NOMO-1 treated with DMSO at 0.1 percent for 48 hours (cell line): ENCODE results near the gene CFAP74.
"Not testable (repeated sequence)": the region's sequence is repeated elsewhere in the genome, so short reads cannot be mapped to it uniquely, and the experiment has no call there.

ENCODE experiments used
- DNase-seq: peaks from one replicate; lab custom pipeline; 2025; ENCODE audit not compliant: unreplicated experiment; lab: John Stamatoyannopoulos, UW

Gene CFAP74

GRCh38 chr1:1987142-1987510 is 16.5 kb downstream of the CFAP74 start:
- no peak for DNase-seq

- no peak for DNase-seq
Observed at GRCh38 chr1:1986451-1987141, 17.0 kb downstream of the CFAP74 start.

- no peak for DNase-seq
Observed at GRCh38 chr1:1985375-1986050, 18.1 kb downstream of the CFAP74 start.

- DNase-seq, result no peak
Observed at GRCh38 chr1:1984560-1985070, 19.0 kb downstream of the CFAP74 start.

- no peak for DNase-seq
Observed at GRCh38 chr1:1982379-1983232, 21.0 kb downstream of the CFAP74 start.

- not testable (repeated sequence) for DNase-seq
Observed at GRCh38 chr1:1981631-1982327, 21.8 kb downstream of the CFAP74 start.

- no peak for DNase-seq
Observed at GRCh38 chr1:1981142-1981500, 22.5 kb downstream of the CFAP74 start.

GRCh38 chr1:1980467-1981141 is 23.0 kb downstream of the CFAP74 start:
- no peak for DNase-seq

GRCh38 chr1:1979482-1980165 is 24.0 kb downstream of the CFAP74 start:
- DNase-seq, result no peak

GRCh38 chr1:1978690-1979481 is 24.7 kb downstream of the CFAP74 start:
- DNase-seq, result not testable (repeated sequence)

GRCh38 chr1:1978108-1978507 is 25.5 kb downstream of the CFAP74 start:
- DNase-seq, result no peak

GRCh38 chr1:1976031-1976430 is 27.6 kb downstream of the CFAP74 start:
- DNase-seq, result no peak

- no peak for DNase-seq
Observed at GRCh38 chr1:1975535-1975934, 28.1 kb downstream of the CFAP74 start.

- DNase-seq, result no peak
Observed at GRCh38 chr1:1974834-1975233, 28.8 kb downstream of the CFAP74 start.

- no peak for DNase-seq
Observed at GRCh38 chr1:1973716-1974642, 29.6 kb downstream of the CFAP74 start.

- DNase-seq, result no peak
Observed at GRCh38 chr1:1972976-1973715, 30.4 kb downstream of the CFAP74 start.

GRCh38 chr1:1971688-1972087 is 31.9 kb downstream of the CFAP74 start:
- DNase-seq, result no peak
